ENCODE measurements around the gene KLK14.

DNA sequence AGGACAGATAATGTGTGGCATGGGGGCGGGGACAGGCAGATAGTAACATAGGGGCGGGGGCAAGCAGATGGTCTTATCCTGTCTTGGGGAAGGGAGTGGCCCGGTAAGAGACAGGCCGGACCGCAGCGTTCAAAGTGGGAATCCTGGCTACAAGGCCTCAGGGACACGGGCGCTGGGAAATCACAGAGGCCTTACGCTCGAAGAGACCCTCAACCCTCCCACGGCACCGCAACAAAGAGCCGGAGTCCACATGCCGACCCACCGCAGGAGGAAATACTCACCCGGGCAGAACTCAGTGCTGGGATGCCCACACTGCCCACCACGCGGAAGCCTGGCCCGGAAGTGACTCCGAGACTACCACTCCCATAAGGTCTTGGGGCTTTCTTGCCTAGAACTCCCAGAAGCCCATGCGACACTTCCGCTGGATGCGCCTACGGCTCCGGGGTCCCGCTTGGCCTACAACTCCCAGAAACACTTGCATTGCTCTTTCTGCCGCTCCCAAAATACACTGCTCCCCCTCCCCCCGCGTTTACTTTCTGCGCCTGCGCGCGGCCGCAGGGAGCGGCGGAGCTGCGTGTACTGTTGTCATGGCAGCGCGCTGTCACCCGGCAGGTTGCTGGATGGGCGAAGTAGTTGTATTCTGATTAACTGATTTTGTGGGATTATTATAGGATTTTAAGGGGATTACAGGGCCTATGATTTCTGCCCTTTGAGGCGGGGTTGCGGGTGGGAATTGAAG is 25.5 kb upstream of the KLK14 start, which contains the start of gene CTU1:
- TF ChIP-seq EZH2phosphoT487 (IDR thresholded peaks at IDR 0.05; ENCODE audit: insufficient read depth, low read depth), result no peak
- TF ChIP-seq EZH2 (IDR thresholded peaks at IDR 0.05; ENCODE audit: insufficient read depth, poor library complexity, severe bottlenecking), result no peak
